ENCODE measurements around the gene USP3.

DNA sequence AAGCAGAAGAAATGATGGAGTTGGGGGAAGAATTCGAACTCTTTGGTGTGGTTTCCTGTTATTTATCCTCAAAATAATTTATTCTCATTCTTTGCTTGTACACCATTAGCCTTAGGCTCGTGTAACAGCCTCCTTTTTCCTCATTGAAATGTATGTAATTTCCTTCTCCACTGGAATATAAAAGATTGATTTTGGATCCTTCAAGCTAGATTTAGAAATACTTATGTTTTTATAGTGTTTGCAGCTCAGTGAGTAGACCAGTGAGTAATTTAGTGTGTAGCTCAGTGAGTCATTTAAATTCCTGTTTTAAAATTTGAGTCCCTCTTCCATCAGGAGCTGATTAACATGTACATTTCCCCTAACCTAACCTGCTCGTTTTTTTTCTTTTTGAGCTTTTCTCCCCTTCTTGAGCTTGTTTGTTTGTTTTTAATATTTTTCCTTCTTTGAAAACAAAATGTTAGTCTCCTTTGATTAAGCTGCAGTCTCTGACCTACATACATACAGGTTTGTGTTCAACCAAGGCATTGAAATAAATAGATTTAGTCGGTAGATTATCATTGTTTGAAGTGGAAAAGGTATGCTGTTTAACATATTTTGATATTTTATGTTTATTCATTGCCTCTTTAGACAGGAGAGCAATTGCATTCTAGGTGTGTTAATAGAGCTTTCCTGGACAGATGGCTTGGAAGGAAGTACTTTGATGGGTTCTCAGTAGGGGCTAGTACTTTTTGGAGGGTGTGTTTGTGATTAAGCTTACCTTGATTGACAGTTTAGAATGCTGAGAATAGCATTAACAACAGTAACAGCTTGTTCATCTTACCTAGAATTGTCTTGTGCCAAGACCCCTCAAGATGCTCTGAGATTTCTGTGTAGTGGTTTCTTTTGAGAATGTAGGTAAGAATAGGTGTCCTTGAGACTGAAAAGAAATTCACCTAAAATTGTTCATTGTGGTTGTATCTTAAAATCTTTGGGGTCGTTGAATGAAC lies 5.9 kb downstream of the USP3 start:
- TF ChIP-seq RAD21 (IDR thresholded peaks at IDR 0.05), result no peak
- TF ChIP-seq, protein P1, sequence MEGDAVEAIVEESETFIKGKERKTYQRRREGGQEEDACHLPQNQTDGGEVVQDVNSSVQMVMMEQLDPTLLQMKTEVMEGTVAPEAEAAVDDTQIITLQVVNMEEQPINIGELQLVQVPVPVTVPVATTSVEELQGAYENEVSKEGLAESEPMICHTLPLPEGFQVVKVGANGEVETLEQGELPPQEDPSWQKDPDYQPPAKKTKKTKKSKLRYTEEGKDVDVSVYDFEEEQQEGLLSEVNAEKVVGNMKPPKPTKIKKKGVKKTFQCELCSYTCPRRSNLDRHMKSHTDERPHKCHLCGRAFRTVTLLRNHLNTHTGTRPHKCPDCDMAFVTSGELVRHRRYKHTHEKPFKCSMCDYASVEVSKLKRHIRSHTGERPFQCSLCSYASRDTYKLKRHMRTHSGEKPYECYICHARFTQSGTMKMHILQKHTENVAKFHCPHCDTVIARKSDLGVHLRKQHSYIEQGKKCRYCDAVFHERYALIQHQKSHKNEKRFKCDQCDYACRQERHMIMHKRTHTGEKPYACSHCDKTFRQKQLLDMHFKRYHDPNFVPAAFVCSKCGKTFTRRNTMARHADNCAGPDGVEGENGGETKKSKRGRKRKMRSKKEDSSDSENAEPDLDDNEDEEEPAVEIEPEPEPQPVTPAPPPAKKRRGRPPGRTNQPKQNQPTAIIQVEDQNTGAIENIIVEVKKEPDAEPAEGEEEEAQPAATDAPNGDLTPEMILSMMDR (IDR thresholded peaks at IDR 0.05; ENCODE audit: low read depth, low read length, missing input control), result no peak

Data from liver (tissue), 3 donors.